ENCODE data around the gene IGFL2.
"Not testable (repeated sequence)": the region's sequence is repeated elsewhere in the genome, so short reads cannot be mapped to it uniquely, and the experiment has no call there.

Gene IGFL2

DNA sequence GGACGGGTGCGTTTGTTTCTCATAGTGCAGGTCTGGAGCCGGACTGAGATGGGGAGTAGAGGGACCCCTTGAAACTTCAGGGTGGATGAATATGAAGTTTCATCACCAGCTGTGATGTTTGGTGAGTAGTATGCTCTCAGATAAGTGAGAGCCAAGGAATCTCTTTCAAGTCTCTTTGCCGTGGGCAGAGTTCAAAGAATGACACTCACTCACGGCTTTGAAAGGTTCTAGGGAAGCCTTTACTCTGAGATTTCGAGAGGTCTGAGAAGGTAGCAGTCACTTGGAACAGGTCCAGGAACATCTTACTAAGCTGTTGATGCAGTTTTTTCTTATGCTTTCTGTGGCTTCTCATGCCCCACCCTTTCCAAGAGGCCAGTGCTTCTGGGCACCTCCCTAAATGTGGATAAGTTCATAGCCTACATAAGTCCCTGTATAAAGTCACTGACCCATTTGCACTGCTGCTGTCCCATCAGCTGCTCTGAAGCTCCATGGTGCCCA is at the start of gene IGFL2:
IGFL2 (plus strand) TSS at position 448 of the 498 bp plus-strand sequence; CDS start at position 489, 41 bp downstream.
- no peak for FAIRE-seq

DNA sequence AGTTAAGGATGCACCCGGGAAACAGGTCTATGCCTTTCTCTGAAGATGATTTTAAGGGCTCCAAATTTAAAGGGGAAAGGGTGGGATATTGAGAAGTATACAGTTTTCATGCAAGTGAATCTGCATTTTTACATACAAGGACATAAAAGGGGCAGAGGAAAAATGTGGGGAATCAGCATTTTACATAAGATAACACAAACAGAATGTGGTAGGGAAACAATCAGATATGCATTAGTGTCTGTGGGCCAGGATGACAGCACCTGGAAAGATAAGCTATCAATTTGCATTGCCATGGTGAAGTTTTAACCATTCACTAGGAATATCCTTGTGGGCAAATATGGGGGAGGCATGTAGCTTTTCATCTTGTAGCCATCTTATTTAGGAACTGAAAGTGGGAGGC is 47.7 kb upstream of the IGFL2 start:
- no peak for FAIRE-seq

DNA sequence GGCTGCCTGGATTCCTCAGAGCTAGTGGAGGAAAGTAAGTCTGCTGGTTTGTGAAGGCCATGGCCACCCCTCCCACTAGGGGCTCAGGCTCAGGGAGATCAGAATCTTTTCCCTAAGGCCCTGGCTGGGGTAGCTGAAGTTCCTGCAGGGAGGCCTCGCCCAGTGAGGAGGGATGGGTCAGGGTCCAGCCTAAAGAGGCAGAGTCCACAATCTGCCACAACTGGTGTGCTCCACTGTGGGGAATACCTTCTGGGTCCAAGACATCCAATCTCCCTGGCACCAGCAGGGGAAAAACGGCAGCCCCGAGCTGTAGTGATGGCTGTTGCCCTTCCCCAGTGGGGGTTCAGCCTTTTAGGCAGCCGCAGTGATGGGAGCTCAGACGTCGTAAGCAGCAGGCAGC is 46.7 kb upstream of the IGFL2 start:
- FAIRE-seq, result no peak

- not testable (repeated sequence) for FAIRE-seq
Observed at GRCh38 chr19:46102333-46102732, 45.7 kb upstream of the IGFL2 start.

DNA sequence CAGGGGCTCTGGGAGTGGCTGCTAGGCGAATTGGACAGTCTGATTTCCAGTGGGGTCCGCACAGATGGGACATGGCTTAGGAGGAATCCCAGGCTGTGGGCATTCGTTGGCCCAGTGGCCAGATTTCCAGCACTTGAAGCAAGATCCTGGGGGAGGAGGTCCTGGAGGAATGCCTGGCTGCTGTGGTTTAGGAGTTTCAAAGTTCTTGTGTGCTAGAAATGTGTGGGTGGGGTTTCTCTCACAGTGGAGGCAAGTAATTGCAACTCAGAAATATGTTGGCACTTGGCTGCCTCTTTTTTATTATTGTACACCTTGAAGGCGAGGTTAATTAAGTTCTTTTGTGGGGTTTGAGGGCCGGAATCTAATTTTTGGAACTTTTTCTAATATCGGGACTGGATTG is 40.7 kb upstream of the IGFL2 start:
- no peak for FAIRE-seq

- FAIRE-seq, result no peak
Observed at GRCh38 chr19:46109876-46110275, 38.2 kb upstream of the IGFL2 start.

GRCh38 chr19:46111376-46111775 is 36.7 kb upstream of the IGFL2 start:
- FAIRE-seq, result no peak

DNA sequence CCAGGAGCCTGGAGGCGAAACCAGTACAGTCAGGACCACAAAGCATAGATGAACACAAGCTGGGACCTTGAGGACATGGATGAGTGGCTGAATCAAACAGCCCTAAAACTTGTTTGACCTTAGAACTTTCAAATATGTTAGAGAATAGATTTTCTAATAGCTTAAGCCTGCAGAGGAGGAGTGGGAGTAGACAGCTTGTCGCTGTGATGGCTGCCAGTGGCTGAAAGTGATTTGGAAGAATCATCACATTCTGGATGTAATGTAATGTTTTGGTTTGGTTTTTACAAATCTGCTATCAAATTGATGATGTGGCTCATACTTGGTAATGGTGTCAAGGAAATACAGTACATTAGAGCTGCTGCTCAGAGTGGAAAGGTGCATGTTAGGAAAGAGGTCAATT is 35.5 kb upstream of the IGFL2 start:
- FAIRE-seq, result no peak

DNA sequence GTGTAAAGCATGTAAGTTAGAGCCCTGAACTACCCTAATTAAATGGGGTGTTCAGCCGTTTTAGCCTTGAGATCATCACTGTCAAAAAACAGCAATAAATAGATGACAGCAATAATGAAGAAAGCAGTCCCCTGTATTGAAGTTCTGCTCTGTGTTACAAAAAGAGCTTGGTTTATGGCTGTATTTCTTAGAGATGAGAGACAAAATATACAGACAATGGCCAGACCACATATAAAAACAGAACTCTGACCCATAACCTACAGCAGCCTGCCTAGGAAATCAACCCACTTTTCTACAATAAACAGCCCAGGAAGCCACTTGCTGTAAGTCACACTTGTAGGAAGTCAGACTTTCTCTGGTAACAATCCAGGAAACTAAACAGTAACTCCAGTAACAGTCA is 34.3 kb upstream of the IGFL2 start:
- FAIRE-seq, result no peak

DNA sequence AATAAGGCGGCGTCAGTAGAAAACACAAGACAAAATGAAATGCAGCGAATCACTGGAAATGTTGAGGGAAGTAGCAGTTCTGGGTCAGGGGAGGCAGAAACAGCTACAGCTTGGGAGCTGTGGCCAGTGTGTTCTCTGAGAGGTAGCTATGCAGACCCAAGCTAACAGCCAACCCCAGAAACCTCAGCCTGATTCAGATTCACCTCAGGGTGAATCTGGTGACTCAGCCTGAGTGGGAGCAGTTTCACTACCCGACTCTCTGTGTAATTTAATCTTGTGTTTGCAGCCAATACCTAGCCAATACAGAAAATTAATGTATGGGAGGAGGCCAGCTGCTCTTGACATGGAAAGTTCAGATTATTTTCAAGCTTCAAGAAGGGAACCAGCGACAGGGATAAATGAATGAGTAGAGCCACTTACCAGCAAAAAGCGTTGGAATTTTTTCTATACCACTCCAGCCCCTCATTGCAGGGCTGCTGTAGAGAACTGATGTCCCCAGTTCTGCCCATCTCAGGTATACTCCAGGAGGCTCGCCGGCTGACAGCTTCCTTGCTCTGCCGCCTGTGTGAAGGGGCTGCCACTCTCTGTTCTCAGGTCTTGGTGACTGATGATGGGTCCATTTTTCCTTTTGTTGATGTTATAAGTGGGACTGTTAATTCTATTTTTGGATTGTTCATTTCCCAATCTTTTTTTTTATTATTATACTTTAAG is 32.5 kb upstream of the IGFL2 start:
- no peak for FAIRE-seq

DNA sequence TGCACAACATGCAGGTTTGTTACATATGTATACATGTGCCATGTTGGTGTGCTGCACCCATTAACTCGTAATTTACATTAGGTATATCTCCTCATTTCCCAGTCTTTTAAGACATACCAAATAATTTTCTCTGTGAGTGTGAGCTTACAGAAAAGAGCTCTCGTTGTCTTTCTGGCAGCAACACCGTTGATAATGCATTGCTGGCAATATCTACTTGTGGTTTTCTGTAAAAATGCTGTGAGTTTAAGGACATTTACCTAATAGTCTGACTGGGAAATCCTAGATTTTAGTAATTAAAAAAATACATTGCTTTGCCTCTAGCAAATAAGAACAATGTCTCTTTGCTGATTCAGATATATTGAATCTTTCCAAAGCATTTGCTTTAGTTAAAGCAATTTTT is 31.9 kb upstream of the IGFL2 start:
- no peak for FAIRE-seq

DNA sequence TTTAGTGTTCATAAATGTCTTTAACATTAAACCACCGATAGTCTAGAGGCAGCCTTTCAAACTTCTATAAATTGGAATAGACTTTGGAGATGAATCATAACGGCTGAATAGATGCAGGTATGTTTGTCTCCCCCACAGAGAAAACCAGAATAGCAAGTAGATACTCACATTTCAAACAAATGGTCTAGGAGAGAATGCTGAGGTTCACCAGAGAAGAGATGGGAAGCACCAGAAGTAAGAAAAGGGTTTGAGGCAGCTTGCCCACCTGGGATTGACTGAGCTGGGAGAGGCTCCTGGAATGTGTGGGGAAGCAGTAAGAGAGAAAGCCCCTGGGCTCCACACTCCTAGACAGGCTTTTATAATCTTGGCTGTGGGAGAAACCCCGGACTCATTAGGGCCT is 29.9 kb upstream of the IGFL2 start:
- FAIRE-seq, result no peak

DNA sequence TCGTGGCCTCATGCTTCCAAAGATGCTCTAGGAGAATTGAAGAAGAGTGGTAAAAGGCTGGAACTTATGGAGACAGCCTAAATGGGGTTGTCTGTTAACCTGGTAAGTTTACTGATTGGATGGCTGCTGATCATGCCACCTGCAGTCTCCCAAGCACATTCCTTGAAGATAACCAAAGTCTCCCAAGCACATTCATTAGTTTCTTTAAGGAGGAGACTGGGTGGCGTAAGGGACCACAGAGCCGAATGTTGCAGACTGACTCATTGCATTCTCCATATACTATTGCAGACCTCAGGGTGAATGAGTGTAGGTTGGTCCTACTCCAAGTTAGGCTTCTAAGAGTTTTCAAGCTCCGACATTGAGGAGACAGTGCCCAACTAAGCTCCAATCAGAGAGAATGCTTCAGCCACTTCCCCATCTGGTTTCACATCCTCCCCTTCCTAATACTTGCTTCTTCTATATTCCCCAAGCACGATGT is 23.4 kb upstream of the IGFL2 start, which contains the start of gene IGFL3:
IGFL3 (minus strand) TSS at position 51 of the 478 bp plus-strand sequence; CDS start at position 12, 39 bp downstream.
- no peak for FAIRE-seq

- FAIRE-seq, result no peak
Observed at GRCh38 chr19:46125447-46125846, 22.6 kb upstream of the IGFL2 start.

GRCh38 chr19:46126086-46126580 is 21.9 kb upstream of the IGFL2 start:
- FAIRE-seq, result no peak

DNA sequence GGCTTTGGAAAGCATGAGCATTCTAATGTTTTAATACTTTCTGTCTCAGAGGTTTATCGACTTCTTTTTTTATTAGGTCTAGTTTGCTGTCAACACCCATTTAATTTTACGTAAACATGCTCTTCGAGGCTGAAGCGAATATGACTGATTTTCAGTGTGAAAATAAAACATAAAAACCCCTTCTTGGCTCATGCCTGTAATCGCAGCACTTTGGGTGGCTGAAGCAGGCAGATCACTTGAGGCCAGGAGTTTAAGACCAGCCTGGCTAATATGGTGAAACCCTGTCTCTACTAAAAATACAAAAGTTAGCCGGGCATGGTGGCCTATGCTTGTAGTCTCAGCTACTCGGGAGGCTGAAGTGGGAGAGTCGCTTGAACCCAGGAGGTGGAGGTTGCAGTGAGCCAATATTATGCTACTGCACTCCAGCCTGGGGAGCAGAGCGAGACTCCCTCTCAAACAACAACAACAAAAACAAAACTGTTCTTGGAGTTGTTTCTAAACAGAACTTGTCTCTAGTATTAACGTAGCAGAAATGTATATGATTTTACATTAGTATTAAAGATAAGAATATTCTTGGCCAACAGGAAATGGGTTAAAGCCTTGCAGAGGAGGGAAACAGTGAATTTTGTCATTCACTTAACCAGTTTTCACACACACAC is 16.4 kb upstream of the IGFL2 start:
- FAIRE-seq, result no peak

- no peak for FAIRE-seq
Observed at GRCh38 chr19:46132508-46133100, 15.4 kb upstream of the IGFL2 start.

GRCh38 chr19:46133101-46133627 is 14.9 kb upstream of the IGFL2 start:
- no peak for FAIRE-seq

DNA sequence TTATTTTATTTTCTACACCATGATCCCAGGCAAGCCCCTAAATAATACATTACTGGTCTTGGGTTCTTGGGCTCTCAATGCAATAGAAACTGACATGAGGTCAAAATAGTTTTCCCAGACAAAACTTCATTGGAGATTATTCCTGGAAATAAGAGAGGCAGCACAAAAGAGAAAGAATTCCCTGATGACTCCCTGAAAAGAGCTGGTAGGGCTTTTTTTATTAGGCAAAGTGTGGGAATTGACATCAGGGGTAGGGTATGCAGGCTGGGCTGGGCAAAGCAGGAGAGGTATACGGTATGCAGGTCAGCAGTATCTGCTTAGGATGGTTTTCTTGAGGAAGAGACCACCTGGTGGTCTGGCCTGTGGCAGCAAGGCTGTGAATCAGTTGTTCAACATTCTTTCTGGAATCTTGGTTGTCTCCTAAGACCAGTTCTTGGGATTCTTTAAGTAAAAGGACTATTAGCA is 14.2 kb upstream of the IGFL2 start:
- no peak for FAIRE-seq

DNA sequence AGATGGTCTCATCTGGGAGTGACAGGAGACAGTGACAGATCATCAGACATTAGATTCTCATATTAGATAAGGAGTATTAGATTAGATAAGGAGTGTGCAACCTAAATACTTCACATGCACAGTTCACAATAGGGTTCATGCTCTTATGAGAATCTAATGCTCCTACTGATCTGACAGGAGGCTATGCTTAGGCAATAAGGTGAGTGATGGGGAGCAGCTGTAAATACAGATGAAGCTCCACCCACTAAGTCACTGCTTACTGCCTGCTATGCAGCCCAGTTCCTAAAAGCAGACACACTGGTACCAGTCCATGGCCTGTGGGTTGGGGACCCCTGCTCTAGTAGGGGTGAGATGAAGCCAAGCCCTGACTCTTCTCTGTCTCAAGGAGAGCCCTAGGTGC is 13.5 kb upstream of the IGFL2 start:
- FAIRE-seq, result no peak

DNA sequence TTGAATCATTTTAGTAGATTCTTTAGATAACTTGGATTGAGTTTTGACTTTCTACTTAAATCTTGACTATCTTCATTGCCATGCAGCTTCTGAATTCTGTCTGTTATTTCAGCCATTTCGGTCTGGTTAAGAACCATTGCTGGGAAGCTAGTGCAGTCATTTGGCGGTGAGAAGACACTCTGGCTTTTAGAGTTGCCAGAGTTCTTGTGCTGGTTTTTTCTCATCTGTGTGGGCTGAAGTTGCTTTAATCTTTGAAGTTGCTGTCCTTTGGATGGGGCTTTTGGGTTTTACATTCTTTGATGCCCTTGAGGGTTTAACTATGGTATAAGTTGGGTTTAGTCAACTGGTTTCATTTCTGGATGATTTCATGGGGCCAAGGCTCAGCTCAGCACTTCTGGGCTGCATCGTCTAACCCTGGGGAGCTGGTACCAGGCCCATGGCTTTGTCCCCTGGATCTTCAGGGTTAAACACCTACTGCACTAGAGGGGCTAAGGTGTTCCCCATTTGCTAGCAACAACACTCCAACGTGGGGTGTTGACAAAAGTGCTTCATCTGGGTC is 10.0 kb upstream of the IGFL2 start:
- FAIRE-seq, result no peak

DNA sequence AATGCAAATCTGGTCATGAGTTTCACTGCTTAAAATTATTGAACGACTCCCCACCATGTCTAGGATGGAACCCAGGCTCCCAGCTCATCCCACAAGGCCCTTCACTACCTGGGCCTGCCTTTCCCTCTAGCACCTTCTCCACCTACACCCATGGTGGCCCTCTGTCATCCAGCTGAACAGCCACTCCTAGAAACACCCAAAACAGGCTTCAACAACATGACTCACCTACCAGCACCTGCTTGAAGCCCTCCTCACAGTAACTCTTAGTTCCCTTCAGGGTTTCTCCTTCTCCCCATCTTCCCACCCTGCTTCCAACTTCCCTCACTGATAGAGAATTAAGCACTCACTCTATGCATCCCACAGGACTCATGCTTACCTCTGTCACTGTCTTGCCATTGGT is 6.6 kb upstream of the IGFL2 start:
- FAIRE-seq, result no peak

DNA sequence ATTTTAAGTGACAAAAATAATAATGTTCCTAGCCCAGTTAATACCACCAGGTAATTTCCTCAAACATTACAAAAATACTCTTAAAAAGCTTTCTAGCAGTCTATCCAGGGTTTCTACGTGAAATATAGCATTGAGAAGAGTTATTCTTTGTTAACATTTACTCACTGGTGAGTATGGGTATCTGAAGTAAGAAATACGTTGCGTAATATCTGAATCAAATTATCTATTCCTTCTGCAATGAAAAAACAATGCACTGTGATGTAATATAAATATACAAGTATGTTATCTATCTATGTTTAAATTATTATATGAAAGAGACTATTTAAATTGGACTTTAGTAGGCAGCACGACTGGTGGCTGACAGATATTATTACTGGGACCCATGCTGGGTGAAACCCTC is 5.7 kb upstream of the IGFL2 start:
- no peak for FAIRE-seq

Measured in A204.1 (cell line).